ENCODE measurements around the gene GLUD1.
"Not testable (repeated sequence)": the region's sequence is repeated elsewhere in the genome, so short reads cannot be mapped to it uniquely, and the experiment has no call there.

DNA sequence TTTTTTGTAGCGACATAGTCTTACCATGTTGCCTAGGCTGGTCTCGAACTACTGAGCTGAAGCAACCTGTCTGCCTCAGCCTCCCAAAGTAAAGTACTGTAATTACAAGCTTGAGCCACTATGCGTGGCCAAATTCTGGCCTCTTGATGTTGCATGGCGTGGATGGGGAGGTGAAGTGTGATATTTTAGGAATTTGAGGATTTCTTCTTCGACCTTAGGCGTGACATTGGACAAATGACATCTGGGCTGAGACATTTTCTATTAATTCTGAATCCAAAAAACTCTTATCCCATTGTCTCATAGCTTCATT lies 48.4 kb upstream of the GLUD1 start:
- TF ChIP-seq, protein P1, sequence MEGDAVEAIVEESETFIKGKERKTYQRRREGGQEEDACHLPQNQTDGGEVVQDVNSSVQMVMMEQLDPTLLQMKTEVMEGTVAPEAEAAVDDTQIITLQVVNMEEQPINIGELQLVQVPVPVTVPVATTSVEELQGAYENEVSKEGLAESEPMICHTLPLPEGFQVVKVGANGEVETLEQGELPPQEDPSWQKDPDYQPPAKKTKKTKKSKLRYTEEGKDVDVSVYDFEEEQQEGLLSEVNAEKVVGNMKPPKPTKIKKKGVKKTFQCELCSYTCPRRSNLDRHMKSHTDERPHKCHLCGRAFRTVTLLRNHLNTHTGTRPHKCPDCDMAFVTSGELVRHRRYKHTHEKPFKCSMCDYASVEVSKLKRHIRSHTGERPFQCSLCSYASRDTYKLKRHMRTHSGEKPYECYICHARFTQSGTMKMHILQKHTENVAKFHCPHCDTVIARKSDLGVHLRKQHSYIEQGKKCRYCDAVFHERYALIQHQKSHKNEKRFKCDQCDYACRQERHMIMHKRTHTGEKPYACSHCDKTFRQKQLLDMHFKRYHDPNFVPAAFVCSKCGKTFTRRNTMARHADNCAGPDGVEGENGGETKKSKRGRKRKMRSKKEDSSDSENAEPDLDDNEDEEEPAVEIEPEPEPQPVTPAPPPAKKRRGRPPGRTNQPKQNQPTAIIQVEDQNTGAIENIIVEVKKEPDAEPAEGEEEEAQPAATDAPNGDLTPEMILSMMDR (IDR thresholded peaks at IDR 0.05), result not testable (repeated sequence)
- not testable (repeated sequence) for TF ChIP-seq POLR2A (IDR thresholded peaks at IDR 0.05)

All from thyroid gland (tissue), 4 donors.